Endothelial cell of umbilical vein (primary cell): ENCODE results near the gene SKI. TPM values are rescaled to one million over a fixed set of nuclear protein-coding genes. Genes with fewer than 3 reads are reported as not detected.

Source experiments
- BruUV-seq: library from RNA; stranded (reverse); fragments of 400-500 nt; replicated peaks from 2 replicates; lab custom pipeline; 2021; lab: Mats Ljungman, UMichigan
- CTCF ChIA-PET: fragments of 300-600, 350-600 bp; sonication (Branson Sonifier 250); formaldehyde crosslinking; loops from one replicate; lab custom pipeline; 2021; ENCODE audit warnings: antibody characterized with exemption, inconsistent platforms; lab: Charles Lee
- POLR2A ChIA-PET: fragments of 300-600, 350-600 bp; sonication (Branson Sonifier 250); formaldehyde crosslinking; loops from one replicate; lab custom pipeline; 2021; ENCODE audit warnings: antibody characterized with exemption, inconsistent platforms; lab: Charles Lee
- DNase-seq: peaks from one replicate; pipeline ENCODE4 v3.0.0-alpha.2; 2011; ENCODE audit warnings: low read depth, low spot score
- FAIRE-seq: peaks from 2 replicates; lab custom pipeline; 2011; peaks lifted over from hg19 to GRCh38; lab: Jason Lieb, UNC
- H2AFZ ChIP-seq: 2 replicates; pipeline ENCODE4 v1.6.0; 2012; ENCODE audit warnings: low read depth, low read length, control low read depth, inconsistent platforms
- H3K27ac ChIP-seq: 2 replicates; pipeline ENCODE4 v1.5.1; 2011; ENCODE audit warnings: low read depth, mild to moderate bottlenecking, control low read depth, low read length, moderate library complexity; ENCODE audit not compliant: insufficient read depth
- H3K27me3 ChIP-seq, 2 experiments: 2 replicates each; pipeline versions ENCODE4 v1.6.0 to v1.6.1; 2011; ENCODE audit warnings: low read length in 2 of 2, mixed read lengths in 1 of 2; ENCODE audit not compliant: control insufficient read depth in 2 of 2, insufficient read depth in 2 of 2
- H3K36me3 ChIP-seq, 2 experiments: 2 replicates in 1 of 2; 3 replicates in 1 of 2; pipeline ENCODE4 v1.5.1; 2011; ENCODE audit warnings: low read length in 2 of 2, mild to moderate bottlenecking in 1 of 2, moderate library complexity in 1 of 2; ENCODE audit not compliant: control insufficient read depth in 2 of 2, insufficient read depth in 2 of 2; ENCODE audit errors: extremely low read depth in 1 of 2
- H3K4me1 ChIP-seq: 3 replicates; pipeline ENCODE4 v1.5.1; 2011; ENCODE audit warnings: mild to moderate bottlenecking, low read length; ENCODE audit not compliant: control insufficient read depth, insufficient read depth; ENCODE audit errors: extremely low read depth
- H3K4me2 ChIP-seq: 2 replicates; pipeline ENCODE4 v1.6.1; 2011; ENCODE audit warnings: low read length, control low read depth, mixed read lengths; ENCODE audit not compliant: insufficient read depth
- H3K4me3 ChIP-seq, 3 experiments: fragments of 200-600 bp in 1 of 3; sonication (generic), shearing (Covaris generic) in 1 of 3; replicated peaks in 1 of 3; 2 replicates each; pipeline ENCODE4 v1.5.1; 2011 to 2016; ENCODE audit warnings: control low read depth in 3 of 3, low read length in 3 of 3, mild to moderate bottlenecking in 2 of 3, inconsistent platforms in 1 of 3, low read depth in 1 of 3, moderate library complexity in 1 of 3; ENCODE audit not compliant: insufficient read depth in 1 of 3
- H3K79me2 ChIP-seq: 2 replicates; pipeline ENCODE4 v1.6.0; 2012; ENCODE audit warnings: low read length, inconsistent platforms; ENCODE audit not compliant: control insufficient read depth, insufficient read depth
- H3K9ac ChIP-seq: replicated peaks from 2 replicates; pipeline ENCODE3; 2011; ENCODE audit warnings: low read length, control low read depth; ENCODE audit not compliant: insufficient read depth; ENCODE audit errors: extremely low read depth
- H3K9me1 ChIP-seq: replicated peaks from 3 replicates; pipeline ENCODE4 v1.6.0; 2011; ENCODE audit warnings: mild to moderate bottlenecking, low read length; ENCODE audit not compliant: control insufficient read depth, insufficient read depth; ENCODE audit errors: extremely low read depth
- H3K9me3 ChIP-seq: replicated peaks from 2 replicates; pipeline ENCODE4 v1.5.1; 2012; ENCODE audit warnings: low read length, inconsistent platforms; ENCODE audit not compliant: control insufficient read depth, insufficient read depth
- H4K20me1 ChIP-seq: replicated peaks from 2 replicates; pipeline ENCODE3; 2011; ENCODE audit warnings: mild to moderate bottlenecking, low read length; ENCODE audit not compliant: control insufficient read depth, insufficient read depth; ENCODE audit errors: extremely low read depth
- CTCF ChIP-seq, 2 donors: IDR thresholded peaks; 1 replicate in 1 of 2; 2 replicates in 1 of 2; pipeline ENCODE4 v1.5.1; 2011; ENCODE audit warnings: low read length in 2 of 2, mild to moderate bottlenecking in 2 of 2, moderate library complexity in 2 of 2, control low read depth in 1 of 2, inconsistent platforms in 1 of 2, low read depth in 1 of 2; ENCODE audit not compliant: insufficient read depth in 1 of 2; ENCODE audit errors: extremely low read depth in 1 of 2
- EZH2 ChIP-seq: IDR thresholded peaks from 2 replicates; pipeline ENCODE4 v1.6.1; 2012; ENCODE audit warnings: borderline replicate concordance, low read depth, mild to moderate bottlenecking, moderate library complexity, low read length, inconsistent platforms; ENCODE audit not compliant: severe bottlenecking
- FOS ChIP-seq: IDR thresholded peaks from 2 replicates; pipeline ENCODE4 v1.6.1; 2011; ENCODE audit warnings: mild to moderate bottlenecking, low read length, moderate library complexity, borderline replicate concordance; ENCODE audit not compliant: insufficient read depth
- GATA2 ChIP-seq: IDR thresholded peaks from 2 replicates; pipeline ENCODE4 v1.7.0; 2011; ENCODE audit warnings: low read depth, mild to moderate bottlenecking, moderate library complexity, mixed read lengths, low read length; ENCODE audit not compliant: insufficient read length, insufficient read depth
- MAX ChIP-seq: IDR thresholded peaks from 2 replicates; pipeline ENCODE4 v1.6.1; 2011; ENCODE audit not compliant: insufficient read depth, insufficient read length
- MYC ChIP-seq: IDR thresholded peaks from one replicate; pipeline ENCODE4 v1.6.1; 2011; ENCODE audit warnings: mild to moderate bottlenecking, low read depth, low read length
- POLR2A ChIP-seq: IDR thresholded peaks from 2 replicates; pipeline ENCODE4 v1.6.1; 2012; ENCODE audit warnings: low read depth, mild to moderate bottlenecking, control low read depth, low read length
- POLR2AphosphoS5 ChIP-seq: IDR thresholded peaks from 2 replicates; pipeline ENCODE4 v1.6.1; 2012; ENCODE audit warnings: low read depth, mild to moderate bottlenecking, control low read depth, low read length, moderate library complexity; ENCODE audit not compliant: insufficient read depth
- dilution Hi-C: fragments of 300-500 bp; cut with MboI; formaldehyde crosslinking; loops from one replicate; pipeline ENCODE4 v1.15.0; 2019; ENCODE audit warnings: low sequenced_read_pairs; ENCODE audit not compliant: extremely low pct_ligation_motif_present
- intact Hi-C: fragments of 100-400 bp; cut with micrococcal nuclease; formaldehyde crosslinking; loops from one replicate; pipeline ENCODE4 v1.10.0; 2022
- polyA plus RNA-seq, 4 experiments: library from polyadenylated mRNA; depleted of rRNA in 3 of 4; stranded (reverse) in 3 of 4; unstranded in 1 of 4; fragments of >200 nt; gene quantifications; 2 replicates each; pipeline versions ENCODE4 v1.2.1 to v1.2.3, GENCODE V29; 2011 to 2012; ENCODE audit warnings: missing spikeins in 1 of 4
- total RNA-seq: library from RNA; stranded (reverse); gene quantifications from 2 replicates; pipeline ENCODE4 v1.2.3, GENCODE V29; 2021

The SKI gene
- total and polyA plus RNA-seq, 2 donors (not counting 3 experiments of a cell fraction or from before 2014, with no cell fraction given): 11.6 to 80.3 TPM

- DNase-seq (no peak), FAIRE-seq (no peak)
- Histone ChIP-seq H4K20me1 (no peaks in the 10 kb centered on the region), H3K36me3 (no peaks in the 10 kb centered on the region), H3K27me3 (no peaks in the 10 kb centered on the region), H3K4me1 (peaks cover 29% of the 10 kb centered on the region), H3K27ac (peak overlapping the region; percentile 87), H3K79me2 (peaks cover 82% of the 10 kb centered on the region), H3K9me1 (no peaks in the 10 kb centered on the region), H2AFZ (no peak overlapping the region), H3K9ac (no peak overlapping the region), H3K9me3 (no peaks in the 10 kb centered on the region), H3K4me2 (no peak overlapping the region), H3K4me3 (no peak overlapping the region)
- POLR2A ChIA-PET: interaction anchor here (1.1 kb wide), 1 partner anchor 60 kb away, joined by 3 read pairs; no protein-coding TSS in a partner anchor
- no TSS peak for BruUV-seq
- no peak for TF ChIP-seq FOS
- no peak for TF ChIP-seq EZH2
- no peak for TF ChIP-seq POLR2AphosphoS5
- TF ChIP-seq CTCF (IDR thresholded peaks at IDR 0.05; ENCODE audit: extremely low read depth in 1 of 2, insufficient read depth in 1 of 2, low read depth in 1 of 2, low read length in 2 of 2): no peak
- TF ChIP-seq MYC: no peak
- no peak for TF ChIP-seq MAX
- TF ChIP-seq GATA2: no peak
- TF ChIP-seq POLR2A: no peak
- dilution Hi-C loops: no loop called here
- intact Hi-C loops: loop anchor here (1.0 kb wide), 4 partner anchors 10 to 77 kb away; no protein-coding TSS in a partner anchor
- CTCF ChIA-PET: interaction anchor here (1.0 kb wide), 2 partner anchors 14 to 26 kb away, joined by 3 to 4 read pairs; no protein-coding TSS in a partner anchor
Measured at GRCh38 chr1:2289607-2290006, 61.5 kb downstream of the SKI start.
